GM23248 (cell line): ENCODE results near the gene DDX47. TPM values are rescaled to one million over a fixed set of nuclear protein-coding genes. Genes with fewer than 3 reads are reported as not detected.
A peak's percentile ranks its signal among the peaks of the same experiment; 100 is the strongest.

Experiments used
- DNase-seq: peaks from one replicate; pipeline ENCODE4 v3.0.0-alpha.2; 2015
- H2AFZ ChIP-seq: fragments of 200-600 bp; sonication (generic); 2 replicates; pipeline ENCODE4 v1.6.1; 2016; ENCODE audit warnings: antibody characterized with exemption
- H3F3A ChIP-seq: fragments of 200-600 bp; sonication (generic); 2 replicates; pipeline ENCODE4 v1.6.1; 2016; ENCODE audit warnings: mild to moderate bottlenecking, antibody characterized with exemption, mixed run types; ENCODE audit not compliant: insufficient read depth
- H3K27ac ChIP-seq: fragments of 200-600 bp; sonication (generic); 2 replicates; pipeline ENCODE4 v1.5.1; 2016; ENCODE audit warnings: mild to moderate bottlenecking
- H3K27me3 ChIP-seq: fragments of 200-600 bp; sonication (generic); replicated peaks from 2 replicates; pipeline ENCODE4 v1.6.1; 2016; ENCODE audit warnings: mild to moderate bottlenecking; ENCODE audit not compliant: insufficient read depth
- H3K36me3 ChIP-seq: fragments of 200-600 bp; sonication (generic); 2 replicates; pipeline ENCODE4 v1.6.1; 2016; ENCODE audit warnings: low read depth, mild to moderate bottlenecking
- H3K4me1 ChIP-seq: fragments of 200-600 bp; sonication (generic); 2 replicates; pipeline ENCODE4 v1.6.1; 2016; ENCODE audit warnings: mild to moderate bottlenecking; ENCODE audit not compliant: insufficient read depth
- H3K4me2 ChIP-seq: fragments of 200-600 bp; sonication (generic); one replicate; pipeline ENCODE4 v1.6.1; 2016; ENCODE audit warnings: mild to moderate bottlenecking; ENCODE audit not compliant: unreplicated experiment
- H3K4me3 ChIP-seq: fragments of 200-600 bp; sonication (generic); 2 replicates; pipeline ENCODE4 v1.5.1; 2016; ENCODE audit warnings: mild to moderate bottlenecking
- H3K79me2 ChIP-seq: fragments of 200-600 bp; sonication (generic); 2 replicates; pipeline ENCODE4 v1.6.1; 2016; ENCODE audit warnings: mild to moderate bottlenecking; ENCODE audit not compliant: insufficient read depth
- H3K9ac ChIP-seq: fragments of 200-600 bp; sonication (generic); 2 replicates; pipeline ENCODE4 v1.6.1; 2016; ENCODE audit warnings: mild to moderate bottlenecking
- H3K9me2 ChIP-seq: fragments of 200-600 bp; sonication (generic); 2 replicates; pipeline ENCODE4 v1.6.1; 2016; ENCODE audit warnings: mixed run types, mild to moderate bottlenecking, moderate library complexity; ENCODE audit not compliant: insufficient read depth
- H3K9me3 ChIP-seq: fragments of 200-600 bp; sonication (generic); one replicate; pipeline ENCODE4 v1.6.1; 2017; ENCODE audit warnings: low read depth
- H4K20me1 ChIP-seq: fragments of 200-600 bp; sonication (generic); 2 replicates; pipeline ENCODE4 v1.6.0; 2016; ENCODE audit not compliant: insufficient read depth
- EZH2 ChIP-seq: fragments of 200-600 bp; sonication (generic); IDR thresholded peaks from 2 replicates; pipeline ENCODE4 v1.6.1; 2018; ENCODE audit warnings: antibody characterized with exemption, mild to moderate bottlenecking; ENCODE audit not compliant: insufficient read depth, poor library complexity, severe bottlenecking
- EZH2phosphoT487 ChIP-seq: fragments of 200-600 bp; sonication (generic); IDR thresholded peaks from 2 replicates; pipeline ENCODE4 v1.6.1; 2018; ENCODE audit warnings: antibody characterized with exemption, moderate library complexity, mild to moderate bottlenecking, low read depth; ENCODE audit not compliant: insufficient read depth
- WGBS, 2 experiments: methylation state at CpG; one replicate each; pipeline ENCODE4 v1.1.6; 2015 to 2017; ENCODE audit warnings: low lambda C conversion rate in 2 of 2, low coverage in 1 of 2; ENCODE audit errors: missing lambda C conversion rate in 2 of 2; 5-methylcytosine and 5-hydroxymethylcytosine counted together
- in situ Hi-C: fragments of 300-500 bp; cut with MboI; formaldehyde crosslinking; loops from 2 replicates; pipeline ENCODE4 v1.15.0; 2020
- polyA plus RNA-seq: library from polyadenylated mRNA; unstranded; fragments of >200 nt; fragmentation: Nextera tagmentation; extraction: Ambion mirVana; gene quantifications from 2 replicates; pipeline ENCODE4 v1.2.1, GENCODE V29; 2016
- total RNA-seq: library from RNA; depleted of rRNA; stranded (reverse); fragments of >200 nt; shearing (Covaris generic); gene quantifications from 2 replicates; pipeline ENCODE4 v1.2.3, GENCODE V29; 2014

DDX47 gene
- total and polyA plus RNA-seq, 2 experiments from 2014 or later, result 119 to 132 TPM

GRCh38 chr12:12812618-12813119 is 477 bp upstream of the DDX47 start:
- peaks cover 46% of the 10 kb centered on the region for H3K4me1 ChIP-seq
- peak overlapping the region; percentile 98; the same call in 1 of the 2 replicates for H3K4me3 ChIP-seq
- no peaks in the 10 kb centered on the region for H3K9me2 ChIP-seq
- no peak for DNase-seq
- H3K36me3 ChIP-seq, result peaks cover 29% of the 10 kb centered on the region; the same call in 1 of the 2 replicates
- TF ChIP-seq EZH2 (no peak), EZH2phosphoT487 (no peak)
- H3K27ac ChIP-seq, result no peak overlapping the region
- H3K9ac ChIP-seq, result no peak overlapping the region
- peaks cover 36% of the 10 kb centered on the region for H3F3A ChIP-seq
- H2AFZ ChIP-seq, result peak overlapping the region; percentile 70
- H3K4me2 ChIP-seq, result no peak overlapping the region
- peaks cover 45% of the 10 kb centered on the region for H3K79me2 ChIP-seq
- no peaks in the 10 kb centered on the region for H3K27me3 ChIP-seq
- in situ Hi-C loops, result no loop called here
- no peaks in the 10 kb centered on the region for H4K20me1 ChIP-seq
- WGBS, 2 experiments, result 60% methylated on average over 14 of the region's 14 CpGs
- H3K9me3 ChIP-seq, result no peaks in the 10 kb centered on the region

GRCh38 chr12:12817616-12818015 is 4.5 kb downstream of the DDX47 start:
- H3K9me3 ChIP-seq, result no peaks in the 10 kb centered on the region
- no peaks in the 10 kb centered on the region for H3K27me3 ChIP-seq
- no peak overlapping the region; the same call in 1 of the 2 replicates for H3K27ac ChIP-seq
- H2AFZ ChIP-seq, result no peak overlapping the region
- no peak overlapping the region for H3K9ac ChIP-seq
- no peak for DNase-seq
- in situ Hi-C loops, result no loop called here
- H3K4me1 ChIP-seq, result peaks cover 77% of the 10 kb centered on the region
- H3K9me2 ChIP-seq, result no peaks in the 10 kb centered on the region
- peaks cover 65% of the 10 kb centered on the region for H3F3A ChIP-seq
- H3K36me3 ChIP-seq, result peaks cover 54% of the 10 kb centered on the region
- no peaks in the 10 kb centered on the region for H4K20me1 ChIP-seq
- H3K79me2 ChIP-seq, result peaks cover 81% of the 10 kb centered on the region
- 98 to 100% methylated on average over 7 of the region's 7 CpGs for WGBS, 2 experiments
- TF ChIP-seq EZH2 (no peak), EZH2phosphoT487 (no peak)
- no peak overlapping the region for H3K4me2 ChIP-seq
- no peak overlapping the region for H3K4me3 ChIP-seq

GRCh38 chr12:12818701-12819100 is 5.6 kb downstream of the DDX47 start:
- Histone ChIP-seq H3K9me3 (no peaks in the 10 kb centered on the region), H3K36me3 (peaks cover 64% of the 10 kb centered on the region), H3K4me3 (no peak overlapping the region), H2AFZ (no peak overlapping the region), H3K4me2 (peak overlapping the region; percentile 63), H3K27ac (peak overlapping the region; percentile 94), H3K4me1 (peaks cover 87% of the 10 kb centered on the region), H3K27me3 (no peaks in the 10 kb centered on the region), H4K20me1 (no peaks in the 10 kb centered on the region), H3K79me2 (peaks cover 79% of the 10 kb centered on the region), H3F3A (peaks cover 70% of the 10 kb centered on the region), H3K9ac (peak overlapping the region; percentile 63; the same call in 1 of the 2 replicates), H3K9me2 (no peaks in the 10 kb centered on the region)
- in situ Hi-C loops, result no loop called here
- WGBS, 2 experiments, result 92 to 94% methylated on average over 4 of the region's 4 CpGs
- no peak for DNase-seq
- TF ChIP-seq EZH2phosphoT487 (no peak), EZH2 (no peak)

- Histone ChIP-seq H3K9me3 (no peaks in the 10 kb centered on the region), H3K27ac (peak overlapping the region; percentile 94), H3K4me1 (peaks cover 88% of the 10 kb centered on the region), H3K4me2 (peak overlapping the region; percentile 63), H3K36me3 (peaks cover 69% of the 10 kb centered on the region), H3K4me3 (peak overlapping the region; percentile 35; the same call in 1 of the 2 replicates), H3K9me2 (no peaks in the 10 kb centered on the region), H3K79me2 (peaks cover 77% of the 10 kb centered on the region), H3F3A (peaks cover 70% of the 10 kb centered on the region), H3K27me3 (no peaks in the 10 kb centered on the region), H4K20me1 (no peaks in the 10 kb centered on the region), H3K9ac (peak overlapping the region; percentile 63), H2AFZ (no peak overlapping the region)
- WGBS, 2 experiments, result 81 to 93% methylated on average over 2 of the region's 2 CpGs
- TF ChIP-seq EZH2phosphoT487, result no peak
- DNase-seq, result peak; percentile 62
- in situ Hi-C loops, result no loop called here
Measured at GRCh38 chr12:12819221-12819620, 6.1 kb downstream of the DDX47 start.
